WI38 (cell line): ENCODE data around the gene DCBLD2.
A peak's percentile ranks its signal among the peaks of the same experiment; 100 is the strongest.

Experiments
- H3K4me3 ChIP-seq: 2 replicates; pipeline ENCODE4 v1.5.1; 2011; ENCODE audit warnings: low read depth, mild to moderate bottlenecking, control low read depth, low read length
- TF ChIP-seq, protein P1 (sequence below): IDR thresholded peaks from 2 replicates; pipeline ENCODE4 v1.5.1; 2012; ENCODE audit warnings: low read depth, mild to moderate bottlenecking, control low read depth, low read length

DCBLD2 gene

DNA sequence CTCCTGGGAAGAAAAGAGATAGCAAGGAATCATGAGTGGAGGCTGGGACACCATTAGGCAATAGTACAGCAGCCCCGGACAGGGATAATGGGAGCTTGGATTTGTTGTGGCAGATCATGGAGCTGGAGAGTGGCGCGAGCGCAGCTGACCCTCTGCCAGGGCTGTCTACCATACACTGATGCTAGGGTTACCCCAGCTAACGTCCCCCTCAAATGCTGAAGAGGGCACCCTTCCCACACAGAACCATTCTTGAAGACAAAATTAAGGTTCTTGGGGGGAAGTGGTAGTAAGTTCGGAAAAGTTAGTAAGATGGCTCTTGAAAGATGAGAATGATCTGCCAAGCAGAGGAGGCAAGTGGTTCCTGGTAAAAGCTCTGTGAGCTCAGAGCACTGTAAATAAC lies 77.2 kb downstream of the DCBLD2 start:
- TF ChIP-seq, protein P1, sequence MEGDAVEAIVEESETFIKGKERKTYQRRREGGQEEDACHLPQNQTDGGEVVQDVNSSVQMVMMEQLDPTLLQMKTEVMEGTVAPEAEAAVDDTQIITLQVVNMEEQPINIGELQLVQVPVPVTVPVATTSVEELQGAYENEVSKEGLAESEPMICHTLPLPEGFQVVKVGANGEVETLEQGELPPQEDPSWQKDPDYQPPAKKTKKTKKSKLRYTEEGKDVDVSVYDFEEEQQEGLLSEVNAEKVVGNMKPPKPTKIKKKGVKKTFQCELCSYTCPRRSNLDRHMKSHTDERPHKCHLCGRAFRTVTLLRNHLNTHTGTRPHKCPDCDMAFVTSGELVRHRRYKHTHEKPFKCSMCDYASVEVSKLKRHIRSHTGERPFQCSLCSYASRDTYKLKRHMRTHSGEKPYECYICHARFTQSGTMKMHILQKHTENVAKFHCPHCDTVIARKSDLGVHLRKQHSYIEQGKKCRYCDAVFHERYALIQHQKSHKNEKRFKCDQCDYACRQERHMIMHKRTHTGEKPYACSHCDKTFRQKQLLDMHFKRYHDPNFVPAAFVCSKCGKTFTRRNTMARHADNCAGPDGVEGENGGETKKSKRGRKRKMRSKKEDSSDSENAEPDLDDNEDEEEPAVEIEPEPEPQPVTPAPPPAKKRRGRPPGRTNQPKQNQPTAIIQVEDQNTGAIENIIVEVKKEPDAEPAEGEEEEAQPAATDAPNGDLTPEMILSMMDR = no peak
- H3K4me3 ChIP-seq = no peak overlapping the region

DNA sequence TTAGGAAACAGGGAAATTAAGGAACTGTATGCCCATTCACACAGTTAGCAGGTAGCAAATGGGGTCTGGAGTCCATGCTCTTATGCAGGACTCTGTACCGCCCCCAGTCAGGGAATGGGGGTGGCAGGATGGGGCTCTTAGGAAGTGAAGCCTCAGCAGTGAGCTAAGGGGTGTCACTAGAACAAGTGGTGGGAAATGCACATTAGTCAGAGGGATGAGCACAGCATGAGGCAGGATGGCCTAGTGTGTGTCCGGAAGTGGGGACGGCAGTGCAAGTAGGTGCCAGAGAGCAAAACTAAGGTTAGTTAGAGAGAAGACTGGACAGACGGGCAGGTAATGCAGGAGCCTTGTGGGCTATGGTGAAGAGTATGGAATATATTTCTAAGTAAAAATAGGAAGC lies 77.7 kb downstream of the DCBLD2 start:
- no peak overlapping the region for H3K4me3 ChIP-seq
- TF ChIP-seq, protein P1 = no peak

DNA sequence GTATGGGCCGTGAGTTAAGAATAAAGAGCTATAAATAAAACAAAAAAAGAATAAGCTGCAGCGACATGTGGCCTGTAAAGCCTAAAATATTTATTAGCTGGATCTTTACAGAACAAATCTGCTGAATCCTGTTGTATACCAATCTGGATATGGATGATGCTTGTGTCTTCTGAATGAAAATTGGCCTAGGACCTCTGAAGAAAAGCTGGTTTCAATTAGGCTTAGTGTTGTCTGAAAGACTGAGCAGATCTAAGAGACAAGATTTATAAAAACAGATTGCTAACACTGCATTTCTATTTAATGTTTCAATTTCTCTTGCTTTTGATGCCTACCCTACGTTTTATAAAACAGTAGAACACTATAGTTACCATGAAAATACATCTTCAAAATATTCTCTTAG lies 80.4 kb downstream of the DCBLD2 start:
- TF ChIP-seq, protein P1 = no peak
- H3K4me3 ChIP-seq = no peak overlapping the region

DNA sequence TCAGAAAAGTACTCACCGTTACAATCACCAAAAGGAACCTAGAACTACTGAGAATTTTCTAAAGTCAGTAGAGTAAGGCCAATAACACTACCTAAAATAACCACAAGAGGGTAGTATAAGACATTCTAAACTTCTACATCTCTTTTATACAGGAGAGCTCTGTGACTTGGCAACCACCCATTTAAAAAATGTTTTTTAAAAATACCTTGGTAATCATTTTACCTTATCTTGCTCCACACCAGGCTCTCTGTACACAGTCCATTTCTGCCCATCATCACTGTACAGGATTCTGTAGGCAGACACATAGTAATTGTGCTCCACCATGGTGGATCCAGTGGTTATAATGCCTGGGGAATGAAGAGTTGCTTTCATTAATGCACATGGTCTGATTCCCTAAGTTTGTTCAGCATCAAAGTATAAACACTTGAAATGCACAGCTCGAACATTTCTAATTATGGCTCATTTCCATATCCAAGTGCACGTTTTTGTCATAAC lies 83.9 kb downstream of the DCBLD2 start:
- H3K4me3 ChIP-seq = no peak overlapping the region
- TF ChIP-seq, protein P1 = peak; percentile 29; the same call in 1 of the 2 replicates

DNA sequence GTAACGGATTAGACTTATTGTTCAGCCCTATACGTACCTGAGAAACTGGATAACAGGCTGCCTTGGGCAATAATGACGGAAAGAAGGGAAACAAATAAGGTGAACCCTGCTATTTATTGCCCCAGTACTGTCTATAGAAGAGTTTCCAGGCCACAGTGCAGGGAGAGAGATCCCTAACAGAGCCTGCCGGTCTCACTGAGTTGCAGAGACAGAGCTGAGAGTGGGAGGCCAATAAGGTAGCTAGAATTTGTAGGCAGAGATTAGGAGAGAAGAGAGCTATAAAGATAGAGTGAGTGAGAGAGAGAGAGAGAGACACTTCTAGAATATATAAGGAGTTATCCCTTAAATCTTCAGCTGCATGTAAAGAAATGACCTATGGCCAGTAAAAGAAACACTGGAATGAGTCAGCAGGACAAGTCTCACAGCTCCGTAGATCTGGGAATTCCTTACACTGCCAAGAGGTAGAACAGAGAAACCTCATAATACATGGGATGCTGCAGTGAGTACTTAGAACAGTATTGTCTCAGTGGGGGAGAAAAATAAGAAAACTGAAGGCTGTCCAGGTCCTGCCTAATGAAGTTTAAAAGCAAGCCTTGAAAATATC lies 86.6 kb downstream of the DCBLD2 start:
- TF ChIP-seq, protein P1 = no peak
- no peak overlapping the region for H3K4me3 ChIP-seq

DNA sequence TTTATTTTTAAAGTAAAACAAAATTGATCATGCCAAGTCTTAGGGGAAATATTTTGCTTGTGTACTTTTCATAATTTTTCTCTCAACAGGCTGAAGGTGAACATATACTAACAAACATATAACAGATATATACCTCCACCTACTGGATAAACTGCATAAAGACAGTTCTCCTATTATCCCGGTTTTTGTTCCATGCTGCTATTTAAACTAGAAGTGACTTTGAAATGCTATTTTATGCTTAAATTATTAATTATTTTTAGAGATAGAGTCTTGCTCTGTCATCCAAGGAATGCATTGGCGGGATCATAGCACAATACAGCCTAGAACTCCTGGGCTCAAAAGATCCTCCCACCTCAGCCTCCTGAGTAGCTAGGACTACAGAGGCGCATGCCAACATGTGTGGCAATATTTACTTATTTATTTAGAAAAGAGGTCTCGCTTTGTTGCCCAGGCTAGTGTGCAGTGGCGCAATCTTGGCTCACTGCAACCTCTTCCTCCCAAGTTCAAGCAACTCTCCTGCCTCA lies 88.6 kb downstream of the DCBLD2 start:
- H3K4me3 ChIP-seq = no peak overlapping the region
- TF ChIP-seq, protein P1 = no peak

DNA sequence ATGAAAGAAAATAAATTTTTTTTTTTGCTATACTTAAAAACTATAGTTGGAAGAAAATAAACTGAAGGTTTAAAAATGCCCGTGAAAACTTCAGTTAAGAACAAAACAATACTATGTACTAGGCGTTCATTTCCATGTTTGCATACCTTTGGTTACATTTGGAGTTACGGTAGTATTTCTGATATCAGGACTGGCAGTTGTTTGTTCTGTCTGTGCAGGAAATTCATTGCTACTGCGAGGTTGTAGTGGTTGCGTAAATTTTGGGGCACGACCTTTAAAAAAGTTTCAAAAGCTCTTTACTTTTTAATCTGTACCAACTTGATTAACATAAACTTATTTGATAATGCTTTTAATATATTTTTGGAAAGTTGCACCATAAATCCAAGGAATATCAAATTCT lies 90.4 kb downstream of the DCBLD2 start:
- TF ChIP-seq, protein P1 = no peak

More for the DNA sequence above, 90.4 kb downstream of the DCBLD2 start:
- H3K4me3 ChIP-seq = no peak overlapping the region
